Transverse colon (tissue), 4 donors: Measurements from ENCODE around the gene METTL5. TPM values are rescaled to one million over a fixed set of nuclear protein-coding genes. Genes with fewer than 3 reads are reported as not detected.
A peak's percentile ranks its signal among the peaks of the same experiment; 100 is the strongest.

Experiments
- DNase-seq: peaks from one replicate; pipeline ENCODE4 v3.0.0-alpha.2; 2019
- H3K27ac ChIP-seq, 4 donors: fragments of 200-600 bp; sonication (generic); 2 replicates each; pipeline ENCODE4 v1.5.1; 2016 to 2018; ENCODE audit warnings: inconsistent platforms in 4 of 4
- H3K27me3 ChIP-seq: fragments of 200-600 bp; sonication (generic); 2 replicates; pipeline ENCODE4 v1.5.1; 2017; ENCODE audit warnings: inconsistent platforms
- H3K36me3 ChIP-seq, 4 donors: fragments of 200-600 bp; sonication (generic); 2 replicates each; pipeline ENCODE4 v1.5.1; 2017 to 2019; ENCODE audit warnings: inconsistent platforms in 4 of 4
- H3K4me1 ChIP-seq, 4 donors: fragments of 200-600 bp; sonication (generic); 2 replicates each; pipeline ENCODE4 v1.5.1; 2017 to 2020; ENCODE audit warnings: inconsistent platforms in 4 of 4
- H3K4me3 ChIP-seq, 4 donors: fragments of 200-600 bp; sonication (generic); 1 replicate in 1 of 4; 2 replicates in 3 of 4; pipeline versions ENCODE4 v1.5.1 to v1.6.1; 2017 to 2019; ENCODE audit warnings: inconsistent platforms in 4 of 4
- H3K9me3 ChIP-seq, 2 donors: fragments of 200-600 bp; sonication (generic); 2 replicates each; pipeline ENCODE4 v1.5.1; 2017 to 2019; ENCODE audit warnings: inconsistent platforms in 2 of 2
- CTCF ChIP-seq, 5 experiments: fragments of 200-600 bp in 3 of 5; fragments of 450-650 bp in 2 of 5; sonication (generic) in 3 of 5; IDR thresholded peaks; 1 replicate in 2 of 5; 2 replicates in 3 of 5; pipeline ENCODE4 v1.5.1; 2016 to 2017; ENCODE audit warnings: antibody characterized with exemption in 5 of 5, inconsistent platforms in 3 of 5, mild to moderate bottlenecking in 2 of 5, moderate library complexity in 1 of 5
- EP300 ChIP-seq: sonication (generic); formaldehyde crosslinking; IDR thresholded peaks from one replicate; pipeline ENCODE4 v1.6.1; 2017; ENCODE audit warnings: antibody characterized with exemption, low read depth
- POLR2A ChIP-seq: fragments of 450-650 bp; IDR thresholded peaks from one replicate; pipeline ENCODE4 v1.6.1; 2016; ENCODE audit warnings: antibody characterized with exemption, mild to moderate bottlenecking, moderate library complexity
- POLR2AphosphoS5 ChIP-seq, 3 donors: sonication (generic); formaldehyde crosslinking; IDR thresholded peaks; one replicate each; pipeline ENCODE4 v1.6.1; 2016; ENCODE audit warnings: antibody characterized with exemption in 3 of 3
- WGBS, 2 donors: methylation state at CpG; one replicate each; pipeline ENCODE4 v1.1.5; 2018; ENCODE audit warnings: low coverage in 1 of 2; 5-methylcytosine and 5-hydroxymethylcytosine counted together
- in situ Hi-C, 4 donors: fragments of 200-750 bp; cut with MboI; loops; one replicate each; pipeline versions ENCODE4 v1.15.0 to v1.15.1; 2017; ENCODE audit warnings: low sequenced_read_pairs in 3 of 4, low pct_ligation_motif_present in 1 of 4, low pct_unique_long_range_greater_than_20kb in 1 of 4
- intact Hi-C: fragments of 100-400 bp; cut with DNase I; formaldehyde crosslinking; loops from one replicate; pipeline ENCODE4 v1.15.1; 2023; ENCODE audit warnings: low total_unique reads
- total RNA-seq, 4 donors: library from RNA; depleted of rRNA; stranded (reverse); fragments of >200 nt; gene quantifications; one replicate each; pipeline ENCODE4 v1.1.0, GENCODE V29; 2016

Gene METTL5
- total RNA-seq, 4 donors from 2014 or later, result 10.5 to 35.7 (median 34.1) TPM; not detected in 1

- intact Hi-C loops (no loop called here), in situ Hi-C loops (no loop called here)
- Histone ChIP-seq H3K9me3 (no peaks in the 10 kb centered on the region), H3K27ac (no peak overlapping the region), H3K27me3 (no peaks in the 10 kb centered on the region), H3K4me1 (peaks cover 4 to 29% (median 10%) of the 10 kb centered on the region in 4 donors), H3K36me3 (no peaks in the 10 kb centered on the region), H3K4me3 (no peak overlapping the region)
- no peak for TF ChIP-seq POLR2A
- TF ChIP-seq EP300, result no peak
- no peak for TF ChIP-seq POLR2AphosphoS5 (IDR thresholded peaks at IDR 0.05)
- TF ChIP-seq CTCF (IDR thresholded peaks at IDR 0.05), result no peak
- DNase-seq, result no peak
- 85 to 95% methylated on average over 2 of the region's 2 CpGs for WGBS, 2 donors
Measured at GRCh38 chr2:169838743-169839489, 14.2 kb upstream of the METTL5 start.

- 92 to 100% methylated on average over 1 of the region's 1 CpG for WGBS, 2 donors
- no peak for TF ChIP-seq POLR2A
- intact Hi-C loops, result loop anchor here (1.0 kb wide), 1 partner anchor 29 kb away; no protein-coding TSS in a partner anchor
Measured at GRCh38 chr2:169834401-169834800, 9.7 kb upstream of the METTL5 start.

DNA sequence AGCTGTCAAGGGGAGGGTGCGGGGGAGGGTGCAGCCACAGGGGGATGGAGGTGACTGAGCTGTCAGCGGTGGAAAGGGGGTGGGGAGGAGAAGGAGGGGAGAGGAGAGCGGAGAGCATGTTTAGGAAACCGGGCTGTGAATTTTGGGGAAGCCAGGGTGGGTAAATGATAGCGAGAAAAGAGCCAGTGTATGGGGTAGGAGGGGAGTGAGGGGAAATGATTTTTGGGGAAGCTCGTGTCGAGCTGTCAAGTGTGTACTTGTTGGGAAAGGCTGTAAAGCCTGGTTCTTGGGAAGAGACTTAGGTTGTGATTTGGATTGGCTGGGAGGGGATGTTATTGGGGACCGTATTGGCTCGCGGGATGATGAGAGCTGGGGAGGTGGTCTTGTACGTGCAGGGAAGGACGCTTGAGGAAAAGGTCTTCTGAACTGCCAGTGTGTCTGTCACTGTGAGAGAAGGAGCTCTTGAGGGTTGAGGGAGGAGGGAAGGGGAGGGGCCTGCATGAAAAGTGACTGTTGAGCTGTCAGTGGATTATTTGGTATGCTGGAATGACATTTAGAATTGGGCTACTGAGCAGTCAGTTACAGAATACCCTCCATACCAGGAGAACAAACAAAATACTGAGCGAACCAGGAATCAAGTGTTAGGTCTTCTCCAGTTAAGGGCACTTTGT lies 3.6 kb upstream of the METTL5 start:
- intact Hi-C loops, result no loop called here
- WGBS, 2 donors, result 0 to 3% methylated on average over 6 to 13 of the region's 13 CpGs
- in situ Hi-C loops, result no loop called here
- H3K4me3 ChIP-seq, result peak overlapping the region; percentile 46 to 96 (median 70)
- H3K4me1 ChIP-seq, result peaks cover 19 to 49% (median 33%) of the 10 kb centered on the region in 4 donors
- H3K27ac ChIP-seq, result peak overlapping the region; percentile 90 to 94 (median 90)
- no peaks in the 10 kb centered on the region for H3K36me3 ChIP-seq
- no peaks in the 10 kb centered on the region for H3K27me3 ChIP-seq
- TF ChIP-seq EP300 (no peak), CTCF (IDR thresholded peaks at IDR 0.05) (no peak), POLR2AphosphoS5 (IDR thresholded peaks at IDR 0.05) (no peak), POLR2A (no peak)
- H3K9me3 ChIP-seq, result no peaks in the 10 kb centered on the region
- DNase-seq, result peak; percentile 41

More at GRCh38 chr2:169834401-169834800, 9.7 kb upstream of the METTL5 start:
- H3K27ac ChIP-seq, result no peak overlapping the region
- no peak for DNase-seq
- H3K9me3 ChIP-seq, result no peaks in the 10 kb centered on the region
- H3K4me3 ChIP-seq, result no peak overlapping the region
- in situ Hi-C loops, result no loop called here
- H3K4me1 ChIP-seq, result peaks cover 2 to 37% (median 14%) of the 10 kb centered on the region in 4 donors
- H3K27me3 ChIP-seq, result no peaks in the 10 kb centered on the region
- H3K36me3 ChIP-seq, result no peaks in the 10 kb centered on the region

GRCh38 chr2:169827272-169828140 lies 2.8 kb upstream of the METTL5 start, which contains the start of gene UBR3:
UBR3 (plus strand) TSS chr2:169827454; CDS start chr2:169827508, 54 bp downstream.
- in situ Hi-C loops, result no loop called here
- intact Hi-C loops, result no loop called here

More at GRCh38 chr2:169827272-169828140, 2.8 kb upstream of the METTL5 start, which contains the start of gene UBR3:
- TF ChIP-seq POLR2AphosphoS5 (IDR thresholded peaks at IDR 0.05) (peak; percentile 90 to 91 (median 91)), CTCF (IDR thresholded peaks at IDR 0.05) (peak in 1 of 5 experiments; percentile 9), POLR2A (peak; percentile 72), EP300 (no peak)
- Histone ChIP-seq H3K27me3 (no peaks in the 10 kb centered on the region), H3K9me3 (no peaks in the 10 kb centered on the region), H3K4me3 (peak within 1 kb of the TSS; percentile 46 to 96 (median 70)), H3K36me3 (no peaks in the 10 kb centered on the region), H3K27ac (peak within 1 kb of the TSS; percentile 90 to 94 (median 90)), H3K4me1 (peaks cover 26 to 57% (median 38%) of the 10 kb centered on the region in 4 donors)
- DNase-seq, result peak; percentile 95
- WGBS, 2 donors, result 0 to 1% methylated on average over 13 to 54 of the region's 104 CpGs
